Stomach (tissue), 9 donors: ENCODE data around the gene TMEM200B. TPM values are rescaled to one million over a fixed set of nuclear protein-coding genes. Genes with fewer than 3 reads are reported as not detected.
"Not testable (repeated sequence)": the region's sequence is repeated elsewhere in the genome, so short reads cannot be mapped to it uniquely, and the experiment has no call there.

Source experiments
- DNase-seq, 2 donors: peaks; one replicate each; pipeline versions ENCODE4 v3.0.0 to v3.0.0-alpha.2; 2013 to 2019
- H3K27ac ChIP-seq, 5 donors: fragments of 200-600 bp in 4 of 5; sonication (generic) in 4 of 5; one replicate each; pipeline ENCODE4 v1.5.1; 2013 to 2019; ENCODE audit warnings: mild to moderate bottlenecking in 1 of 5, moderate library complexity in 1 of 5
- H3K27me3 ChIP-seq, 3 donors: fragments of 200-600 bp; sonication (generic); one replicate each; pipeline ENCODE4 v1.5.1; 2017 to 2019; ENCODE audit warnings: mixed run types in 1 of 3
- H3K36me3 ChIP-seq, 4 donors: fragments of 200-600 bp; sonication (generic); 1 replicate in 3 of 4; 2 replicates in 1 of 4; pipeline ENCODE4 v1.5.1; 2016 to 2019
- H3K4me1 ChIP-seq, 4 donors: fragments of 200-600 bp; sonication (generic); one replicate each; pipeline ENCODE4 v1.5.1; 2016 to 2019
- H3K4me3 ChIP-seq, 4 donors: fragments of 200-600 bp; sonication (generic) in 3 of 4; one replicate each; pipeline ENCODE4 v1.5.1; 2016 to 2019; ENCODE audit warnings: mild to moderate bottlenecking in 1 of 4
- H3K9me3 ChIP-seq, 4 donors: fragments of 200-600 bp; sonication (generic); one replicate each; pipeline ENCODE4 v1.5.1; 2016 to 2019
- CTCF ChIP-seq, 7 experiments: fragments of 450-650 bp in 4 of 7; fragments of 200-600 bp in 3 of 7; sonication (generic) in 3 of 7; IDR thresholded peaks; one replicate each; pipeline ENCODE4 v1.5.1; 2016 to 2019; ENCODE audit warnings: antibody characterized with exemption in 7 of 7, control low read depth in 2 of 7, mild to moderate bottlenecking in 1 of 7
- EP300 ChIP-seq: sonication (generic); formaldehyde crosslinking; IDR thresholded peaks from one replicate; pipeline ENCODE4 v1.6.1; 2017; ENCODE audit warnings: antibody characterized with exemption
- POLR2A ChIP-seq, 4 donors: fragments of 450-650 bp; IDR thresholded peaks; one replicate each; pipeline ENCODE4 v1.6.1; 2016; ENCODE audit warnings: antibody characterized with exemption in 4 of 4, control low read depth in 2 of 4, mild to moderate bottlenecking in 1 of 4, moderate library complexity in 1 of 4
- POLR2AphosphoS5 ChIP-seq, 3 donors: sonication (generic); formaldehyde crosslinking; IDR thresholded peaks; one replicate each; pipeline ENCODE4 v1.6.1; 2016; ENCODE audit warnings: antibody characterized with exemption in 3 of 3
- WGBS, 5 donors: extraction: QIAGEN DNeasy Blood & Tissue Kit in 3 of 5; methylation state at CpG; one replicate each; pipeline versions ENCODE4 v1.1.5 to v1.1.7; 2013 to 2018; 5-methylcytosine and 5-hydroxymethylcytosine counted together
- intact Hi-C: fragments of 100-400 bp; cut with DNase I; formaldehyde crosslinking; loops from one replicate; pipeline ENCODE4 v1.15.1; 2023; ENCODE audit warnings: low total_unique reads
- polyA plus RNA-seq, 3 donors: library from polyadenylated mRNA; stranded (reverse); fragments of 200-250 nt; gene quantifications; one replicate each; pipeline ENCODE4 v1.2.3, GENCODE V29; 2013
- total RNA-seq, 5 donors: library from RNA; depleted of rRNA; stranded (reverse); fragments of >200 nt; gene quantifications; one replicate each; pipeline versions ENCODE4 v1.1.0 to v1.2.3, GENCODE V29; 2014 to 2016
- donor health status: healthy with polysubstance abuse.
- donor health status: Bipolar disorder and iron deficiency.
- donor health status: healthy.

TMEM200B gene
- total and polyA plus RNA-seq, 8 donors: 0.45 to 8.3 (median 2.8) TPM; not detected in 3

DNA sequence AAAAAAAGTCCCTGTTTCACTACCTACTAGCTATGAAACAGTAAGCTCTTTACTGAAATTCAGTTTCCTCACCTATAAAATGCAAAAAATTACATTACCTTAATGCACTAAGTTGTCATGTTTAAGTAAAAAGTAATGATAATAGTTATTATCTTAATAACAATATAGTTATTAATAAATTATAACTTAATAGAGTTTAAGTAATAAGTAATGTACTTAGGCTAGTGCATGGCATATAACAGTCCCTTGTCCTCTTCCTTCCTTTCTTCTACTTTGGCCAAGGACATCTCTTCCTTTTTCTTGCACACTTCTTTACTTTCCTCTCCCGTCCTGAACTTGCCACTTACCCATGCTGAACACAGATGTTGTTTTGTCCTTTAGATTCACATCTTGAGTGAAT lies 9.0 kb downstream of the TMEM200B start:
- Histone ChIP-seq H3K4me1 (peaks cover 0 to 7% (median 0%) of the 10 kb centered on the region in 4 donors), H3K27me3 (no peaks in the 10 kb centered on the region), H3K4me3 (no peak overlapping the region), H3K36me3 (peaks cover under 1 to 85% (median 72%) of the 10 kb centered on the region in 4 donors), H3K27ac (no peak overlapping the region), H3K9me3 (no peaks in the 10 kb centered on the region)
- WGBS, 5 donors: 79 to 100% (median 87%) methylated on average over 1 of the region's 1 CpG
- no peak for TF ChIP-seq EP300
- no peak for TF ChIP-seq CTCF (IDR thresholded peaks at IDR 0.05)
- no peak for TF ChIP-seq POLR2A (IDR thresholded peaks at IDR 0.05)
- no peak for TF ChIP-seq POLR2AphosphoS5 (IDR thresholded peaks at IDR 0.05)
- DNase-seq: no peak
- intact Hi-C loops: no loop called here

DNA sequence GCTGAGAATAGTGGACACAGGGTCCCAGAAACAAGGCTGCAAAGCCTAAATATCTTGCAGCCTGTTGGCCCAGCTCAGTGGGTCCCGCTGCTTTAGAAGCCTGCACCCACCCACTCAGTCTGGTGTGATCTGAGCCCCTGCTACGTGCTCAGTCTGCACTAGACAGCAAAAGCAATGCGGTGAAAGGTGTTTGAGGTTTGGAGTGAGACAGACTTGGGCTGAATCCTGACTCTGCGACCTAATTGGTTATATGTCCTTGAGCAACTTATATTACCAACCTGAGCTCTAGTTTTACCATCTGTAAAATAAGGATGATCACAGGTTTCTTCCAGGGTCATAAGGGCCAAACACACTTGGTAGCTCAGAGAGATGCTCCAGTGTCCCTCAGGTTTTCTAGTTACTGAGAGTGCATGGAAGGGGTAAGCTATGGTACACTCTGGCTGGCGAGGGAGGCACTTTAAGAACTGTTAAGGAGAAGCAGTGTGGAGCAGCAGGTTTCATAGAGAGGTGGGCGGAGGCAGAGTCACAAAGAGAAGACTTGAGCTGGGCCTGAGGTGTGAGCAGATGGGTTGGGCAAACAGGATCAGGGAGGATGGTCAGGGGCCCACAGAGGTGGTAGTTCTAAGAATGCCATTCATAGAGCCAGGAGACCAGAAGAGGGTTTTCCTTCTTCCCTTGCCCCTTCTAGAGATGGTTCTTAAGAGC lies 10.1 kb downstream of the TMEM200B start:
- no peak overlapping the region for H3K27ac ChIP-seq
- no peak for TF ChIP-seq POLR2A (IDR thresholded peaks at IDR 0.05)
- TF ChIP-seq EP300: no peak
- no peak for TF ChIP-seq POLR2AphosphoS5 (IDR thresholded peaks at IDR 0.05)
- TF ChIP-seq CTCF (IDR thresholded peaks at IDR 0.05): no peak
- no peak overlapping the region for H3K4me3 ChIP-seq
- intact Hi-C loops: no loop called here
- H3K9me3 ChIP-seq: no peaks in the 10 kb centered on the region
- H3K4me1 ChIP-seq: no peaks in the 10 kb centered on the region
- WGBS, 5 donors: 69 to 85% (median 74%) methylated on average over 6 of the region's 6 CpGs
- no peak for DNase-seq
- peaks cover 7 to 92% (median 78%) of the 10 kb centered on the region in 4 donors for H3K36me3 ChIP-seq
- H3K27me3 ChIP-seq: no peaks in the 10 kb centered on the region

DNA sequence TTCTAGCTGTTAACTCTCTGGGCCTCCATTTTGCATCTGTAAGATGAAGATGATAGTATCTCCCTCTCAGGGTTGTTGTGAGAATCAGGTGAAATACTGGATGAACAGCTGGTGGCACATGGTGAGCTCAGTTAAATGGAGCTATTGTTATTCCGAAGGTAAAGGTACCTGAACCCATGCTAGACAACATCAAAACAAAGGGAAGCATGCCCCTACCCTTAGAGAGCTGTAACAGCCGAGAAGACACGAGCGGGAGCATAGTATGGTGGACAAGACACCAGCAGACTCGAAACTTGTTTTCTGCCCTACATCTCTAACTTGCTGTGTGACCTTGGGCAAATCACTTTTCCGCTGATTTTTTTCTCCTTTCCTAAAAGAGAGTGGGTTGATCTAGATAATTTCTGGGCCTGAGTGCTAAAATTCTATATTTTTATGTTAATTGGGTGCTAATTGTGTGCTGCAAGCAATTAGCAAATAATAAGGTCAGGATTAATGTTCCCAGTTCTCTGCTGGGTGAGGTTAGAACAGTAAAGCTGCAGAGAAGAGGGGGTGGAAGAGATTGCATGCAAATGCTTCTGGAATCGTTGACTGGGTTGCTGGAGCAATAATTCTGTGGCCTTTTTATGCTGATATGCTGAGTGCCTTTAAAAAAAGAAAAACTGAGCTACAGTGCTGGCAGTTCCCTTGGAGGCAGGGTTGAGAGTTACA lies 10.8 kb downstream of the TMEM200B start:
- no peak overlapping the region for H3K27ac ChIP-seq
- 88 to 92% (median 89%) methylated on average over 7 of the region's 7 CpGs for WGBS, 5 donors
- no peak for TF ChIP-seq POLR2A (IDR thresholded peaks at IDR 0.05)
- no peak for TF ChIP-seq EP300
- TF ChIP-seq POLR2AphosphoS5 (IDR thresholded peaks at IDR 0.05): no peak
- TF ChIP-seq CTCF (IDR thresholded peaks at IDR 0.05): no peak
- intact Hi-C loops: no loop called here
- H3K4me1 ChIP-seq: no peaks in the 10 kb centered on the region
- no peak for DNase-seq
- H3K27me3 ChIP-seq: no peaks in the 10 kb centered on the region
- no peaks in the 10 kb centered on the region for H3K9me3 ChIP-seq
- H3K36me3 ChIP-seq: peaks cover 7 to 85% (median 72%) of the 10 kb centered on the region in 4 donors
- no peak overlapping the region for H3K4me3 ChIP-seq

- not testable (repeated sequence) for H3K27ac ChIP-seq
Observed at GRCh38 chr1:29108041-29108440, 15.7 kb downstream of the TMEM200B start.

DNA sequence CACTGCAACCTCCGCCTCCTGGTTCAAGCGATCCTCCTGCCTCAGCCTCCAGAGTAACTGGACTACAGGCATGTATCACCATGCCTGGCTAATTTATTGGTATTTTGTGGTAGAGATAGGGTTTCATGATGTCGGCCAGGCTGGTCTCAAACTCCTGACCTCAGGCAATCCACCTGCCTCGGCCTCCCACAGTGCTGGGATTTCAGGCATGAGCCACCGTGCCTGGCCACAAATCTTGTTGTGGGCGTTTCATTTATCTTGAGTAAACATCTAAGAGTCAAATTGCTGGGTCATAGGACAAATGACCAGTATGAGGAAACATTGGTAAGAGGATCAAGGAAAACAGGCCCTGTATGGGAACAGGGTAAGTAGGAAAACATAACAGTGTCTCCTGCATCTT lies 17.9 kb downstream of the TMEM200B start:
- no peak overlapping the region for H3K27ac ChIP-seq
- H3K4me3 ChIP-seq: no peak overlapping the region
- DNase-seq: no peak
- no peaks in the 10 kb centered on the region for H3K4me1 ChIP-seq
- H3K9me3 ChIP-seq: no peaks in the 10 kb centered on the region
- 58 to 82% (median 69%) methylated on average over 6 of the region's 6 CpGs for whole genome bisulfite sequencing, 5 donors
- intact Hi-C loops: no loop called here
- TF ChIP-seq EP300 (no peak), POLR2A (IDR thresholded peaks at IDR 0.05) (no peak), POLR2AphosphoS5 (IDR thresholded peaks at IDR 0.05) (no peak), CTCF (IDR thresholded peaks at IDR 0.05) (no peak)
- H3K36me3 ChIP-seq: peaks cover 7 to 40% (median 32%) of the 10 kb centered on the region in 4 donors
- H3K27me3 ChIP-seq: no peaks in the 10 kb centered on the region

More at GRCh38 chr1:29108041-29108440, 15.7 kb downstream of the TMEM200B start:
- H3K9me3 ChIP-seq, H3K4me1 ChIP-seq, H3K4me3 ChIP-seq, intact Hi-C loops, DNase-seq, H3K27me3 ChIP-seq: not testable (repeated sequence)
- 97 to 99% (median 98%) methylated on average over 6 of the region's 6 CpGs for WGBS, 5 donors
- H3K36me3 ChIP-seq: peaks cover 7 to 40% (median 33%) of the 10 kb centered on the region in 4 donors
